Esophagus muscularis mucosa (tissue), 3 donors: ENCODE results near the gene ADAMTS2.

Experiments
- POLR2A ChIP-seq: fragments of 450-650 bp; IDR thresholded peaks from one replicate; pipeline ENCODE4 v1.6.1; 2017; ENCODE audit warnings: antibody characterized with exemption, moderate library complexity, mild to moderate bottlenecking, low read depth
- TF ChIP-seq, protein P1 (sequence below), 3 experiments: fragments of 200-600 bp in 2 of 3; fragments of 450-650 bp in 1 of 3; sonication (generic) in 2 of 3; IDR thresholded peaks; one replicate each; pipeline ENCODE4 v1.5.1; 2017 to 2019; ENCODE audit warnings: antibody characterized with exemption in 3 of 3, mild to moderate bottlenecking in 2 of 3, moderate library complexity in 1 of 3

DNA sequence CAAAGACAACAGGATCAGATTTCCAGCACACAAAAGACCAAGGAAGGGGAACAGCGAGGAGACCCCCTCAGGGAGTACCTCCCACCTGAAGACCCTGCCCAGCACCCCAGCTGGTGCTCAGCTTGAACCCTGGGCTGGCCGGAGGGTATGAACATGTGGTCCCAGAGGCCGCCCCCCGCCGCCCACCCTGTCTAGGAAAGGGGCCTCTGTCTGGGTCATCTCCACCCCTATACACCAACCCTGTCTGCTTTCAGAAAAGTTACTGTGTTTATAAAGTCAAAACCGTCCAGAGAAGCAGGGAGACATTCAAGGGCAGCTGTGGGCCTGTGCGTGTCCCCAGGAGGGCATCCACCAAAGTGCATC lies 72.2 kb downstream of the ADAMTS2 start:
- TF ChIP-seq, protein P1, sequence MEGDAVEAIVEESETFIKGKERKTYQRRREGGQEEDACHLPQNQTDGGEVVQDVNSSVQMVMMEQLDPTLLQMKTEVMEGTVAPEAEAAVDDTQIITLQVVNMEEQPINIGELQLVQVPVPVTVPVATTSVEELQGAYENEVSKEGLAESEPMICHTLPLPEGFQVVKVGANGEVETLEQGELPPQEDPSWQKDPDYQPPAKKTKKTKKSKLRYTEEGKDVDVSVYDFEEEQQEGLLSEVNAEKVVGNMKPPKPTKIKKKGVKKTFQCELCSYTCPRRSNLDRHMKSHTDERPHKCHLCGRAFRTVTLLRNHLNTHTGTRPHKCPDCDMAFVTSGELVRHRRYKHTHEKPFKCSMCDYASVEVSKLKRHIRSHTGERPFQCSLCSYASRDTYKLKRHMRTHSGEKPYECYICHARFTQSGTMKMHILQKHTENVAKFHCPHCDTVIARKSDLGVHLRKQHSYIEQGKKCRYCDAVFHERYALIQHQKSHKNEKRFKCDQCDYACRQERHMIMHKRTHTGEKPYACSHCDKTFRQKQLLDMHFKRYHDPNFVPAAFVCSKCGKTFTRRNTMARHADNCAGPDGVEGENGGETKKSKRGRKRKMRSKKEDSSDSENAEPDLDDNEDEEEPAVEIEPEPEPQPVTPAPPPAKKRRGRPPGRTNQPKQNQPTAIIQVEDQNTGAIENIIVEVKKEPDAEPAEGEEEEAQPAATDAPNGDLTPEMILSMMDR (IDR thresholded peaks at IDR 0.05) = no peak
- no peak for TF ChIP-seq POLR2A
